GM21367 (cell line): ENCODE measurements around the gene CARD11.
"Not testable (repeated sequence)": the region's sequence is repeated elsewhere in the genome, so short reads cannot be mapped to it uniquely, and the experiment has no call there.

Experiments
- ATAC-seq: cut with Tn5 transposase; IDR thresholded peaks from one replicate; pipeline ENCODE4 v1.9.1; 2021; ENCODE audit not compliant: unreplicated experiment

CARD11 gene

DNA sequence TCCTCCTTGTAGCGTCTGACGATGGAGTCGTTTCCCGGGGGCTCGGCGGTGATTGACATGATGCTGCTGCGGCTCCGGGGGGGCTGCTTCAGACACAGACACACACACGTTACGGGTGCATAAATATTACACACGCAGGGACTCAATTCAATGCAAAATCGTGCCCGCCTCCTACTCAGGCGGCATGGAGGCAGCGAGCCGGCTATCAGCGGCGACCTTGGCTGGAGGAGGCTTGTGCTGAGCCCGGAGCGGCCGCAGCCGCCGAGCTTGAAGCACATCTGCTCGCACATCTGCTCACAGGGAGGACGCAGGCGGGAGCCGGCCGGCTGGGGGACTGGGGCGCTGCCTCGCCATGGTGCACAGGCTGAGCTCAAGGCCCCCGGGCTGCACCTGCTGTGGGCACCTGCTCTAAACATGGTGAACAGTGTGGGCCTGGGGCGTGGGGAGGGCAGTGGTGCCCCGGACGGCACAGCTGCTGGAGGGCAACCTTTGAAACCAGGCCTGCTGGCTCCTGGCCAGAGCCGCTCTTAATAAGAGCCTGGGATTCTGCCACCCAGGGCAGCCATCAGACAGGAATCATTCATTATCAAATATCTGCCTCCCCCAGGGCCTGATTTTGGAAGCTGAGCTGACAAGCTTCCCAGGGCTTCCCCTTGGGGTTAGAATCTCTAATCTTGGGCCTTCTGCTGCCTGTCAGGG, 114.9 kb downstream of the CARD11 start:
- no peak for ATAC-seq

DNA sequence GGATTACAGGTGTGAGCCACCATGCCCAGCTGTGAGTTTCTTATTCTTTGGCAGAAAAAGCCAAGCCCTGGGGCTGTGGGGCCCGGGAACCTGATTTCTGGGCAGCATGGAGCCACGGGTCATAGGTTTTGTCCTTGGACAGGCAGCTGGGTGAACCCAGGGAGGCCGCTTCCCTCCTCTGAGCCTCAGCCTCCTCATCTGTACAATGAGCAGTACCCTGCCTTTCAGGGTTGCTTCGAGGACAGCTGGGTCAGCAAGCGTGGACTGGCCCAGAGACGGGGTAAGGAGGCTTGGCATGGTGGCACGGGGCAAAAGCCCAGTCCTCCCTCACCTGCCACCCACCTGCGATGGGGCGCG, 115.4 kb downstream of the CARD11 start:
- no peak for ATAC-seq

DNA sequence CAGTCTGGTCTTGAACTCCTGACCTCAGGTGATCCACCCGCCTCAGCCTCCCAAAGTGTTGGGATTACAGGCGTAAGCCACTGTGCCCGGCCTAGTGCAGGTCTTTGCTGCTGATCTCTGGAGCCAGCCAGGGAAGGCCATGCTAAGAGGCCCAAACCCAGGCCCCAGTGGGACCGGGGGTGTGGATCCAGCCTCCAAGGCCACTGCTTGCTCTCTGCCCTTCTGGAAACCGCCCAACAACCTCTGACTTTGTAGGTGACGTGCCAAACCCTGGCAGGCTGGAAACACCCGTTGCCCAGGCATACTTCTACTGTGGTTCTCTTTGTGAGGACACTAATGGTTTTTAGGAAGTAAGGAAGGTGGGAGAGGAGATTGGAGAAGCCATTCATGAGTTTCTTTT, 116.1 kb downstream of the CARD11 start:
- no peak for ATAC-seq

DNA sequence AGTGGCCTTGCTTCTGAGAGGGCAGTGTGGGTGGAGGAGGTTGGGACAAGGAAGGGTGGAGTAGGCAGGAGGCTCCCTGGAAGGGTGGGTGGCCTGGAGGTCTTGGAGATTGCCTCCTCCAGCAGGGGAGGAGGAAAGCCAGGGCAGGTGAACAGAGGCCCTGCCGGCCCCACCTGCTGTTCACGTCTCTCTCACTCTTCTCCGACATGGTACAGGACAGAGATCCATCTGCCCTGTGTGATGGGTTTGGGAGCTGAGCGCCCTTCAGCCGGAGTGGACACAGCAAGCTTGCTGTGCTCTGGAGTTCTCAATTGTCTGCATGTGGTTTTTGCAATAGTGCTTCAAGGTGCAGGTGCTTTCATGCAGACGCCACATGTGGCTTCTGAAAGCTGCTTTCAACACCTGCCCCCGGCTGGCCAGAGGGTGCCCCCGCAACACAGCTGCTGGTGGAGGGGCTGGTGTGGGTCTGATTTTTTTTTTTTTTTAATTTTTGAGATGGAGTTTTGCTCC, 116.7 kb downstream of the CARD11 start:
- ATAC-seq: no peak

DNA sequence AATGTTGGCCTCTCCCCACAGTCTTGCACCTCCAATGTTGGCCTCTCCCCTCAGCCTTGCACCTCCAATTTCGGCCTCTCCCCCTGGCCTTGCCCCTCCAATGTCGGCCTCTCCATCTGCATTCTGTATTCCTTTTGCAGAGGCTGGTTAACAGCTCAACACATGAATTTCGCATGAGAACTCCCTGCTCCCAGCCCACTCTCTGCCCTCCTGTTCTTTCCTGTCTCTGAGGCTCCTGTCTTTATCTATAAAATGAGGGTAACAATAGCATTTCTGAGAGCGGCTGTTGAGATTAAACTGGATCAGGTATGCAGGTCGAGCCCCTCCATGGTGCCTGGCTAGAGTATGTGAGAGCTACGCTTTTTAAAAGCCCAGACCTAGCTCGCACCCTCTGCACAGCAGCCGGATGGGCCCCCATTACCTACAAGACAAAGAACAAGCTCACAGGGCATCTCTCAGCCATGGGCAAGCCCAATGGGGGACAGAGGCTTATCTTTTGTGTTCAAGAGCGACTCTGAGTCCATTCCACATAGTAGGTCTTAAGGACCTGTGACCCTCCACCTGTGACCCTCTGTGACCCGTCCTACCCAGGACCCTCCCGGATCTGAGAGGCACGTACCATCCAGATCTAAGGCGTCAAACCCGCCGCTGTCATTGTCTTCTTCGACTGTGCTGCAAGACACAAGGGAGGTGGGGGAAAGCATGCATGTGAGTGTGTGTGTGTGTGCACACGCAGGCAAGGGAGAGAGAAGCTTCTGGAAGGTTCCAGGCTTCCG, 117.4 kb downstream of the CARD11 start:
- ATAC-seq: no peak

DNA sequence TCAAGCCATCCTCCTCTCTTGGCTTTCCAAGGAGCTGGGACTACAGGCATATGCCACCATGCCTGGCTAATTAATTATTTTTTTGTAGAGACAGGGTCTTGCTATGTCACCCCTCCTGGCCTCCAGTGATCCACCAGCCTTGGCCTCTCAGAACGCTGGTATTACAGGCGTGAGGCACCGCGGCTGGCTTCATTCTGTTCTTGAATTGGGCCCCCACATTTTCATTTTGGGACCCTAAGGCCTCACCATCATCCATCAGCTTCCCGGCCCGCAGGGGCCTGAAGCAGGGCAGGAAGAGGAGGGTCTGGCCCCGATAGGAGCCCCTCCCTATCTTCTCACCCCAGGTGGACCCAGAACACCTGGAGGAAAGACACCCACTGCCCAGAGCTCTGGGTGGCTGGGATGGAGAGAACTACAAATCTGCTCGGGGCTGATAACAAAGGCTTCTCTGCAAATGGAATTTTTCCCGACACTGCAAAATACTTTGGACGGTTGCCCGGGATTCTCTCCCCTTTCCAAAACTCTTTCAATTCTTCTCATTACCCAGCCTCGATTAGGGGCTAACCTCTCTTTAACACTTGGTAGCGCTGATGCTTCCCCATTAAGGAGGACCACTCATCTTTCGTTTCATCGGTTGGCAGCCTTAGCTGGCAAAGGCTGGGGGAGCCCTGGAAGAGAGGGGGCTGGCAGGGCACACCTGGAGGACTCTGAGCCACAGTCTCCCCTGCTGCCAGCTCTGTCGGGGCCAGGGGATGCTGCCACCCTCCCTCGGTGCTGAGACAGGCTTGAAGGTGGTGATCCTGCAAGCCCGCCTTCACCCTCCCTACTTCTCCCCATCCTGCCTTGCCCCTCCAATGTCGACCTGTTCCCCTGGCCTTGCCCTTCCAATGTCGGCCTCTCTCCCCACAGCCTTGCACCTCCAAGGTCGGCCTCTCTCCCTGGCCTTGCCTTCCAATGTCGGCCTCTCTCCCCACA, 118.5 kb downstream of the CARD11 start:
- ATAC-seq: no peak

DNA sequence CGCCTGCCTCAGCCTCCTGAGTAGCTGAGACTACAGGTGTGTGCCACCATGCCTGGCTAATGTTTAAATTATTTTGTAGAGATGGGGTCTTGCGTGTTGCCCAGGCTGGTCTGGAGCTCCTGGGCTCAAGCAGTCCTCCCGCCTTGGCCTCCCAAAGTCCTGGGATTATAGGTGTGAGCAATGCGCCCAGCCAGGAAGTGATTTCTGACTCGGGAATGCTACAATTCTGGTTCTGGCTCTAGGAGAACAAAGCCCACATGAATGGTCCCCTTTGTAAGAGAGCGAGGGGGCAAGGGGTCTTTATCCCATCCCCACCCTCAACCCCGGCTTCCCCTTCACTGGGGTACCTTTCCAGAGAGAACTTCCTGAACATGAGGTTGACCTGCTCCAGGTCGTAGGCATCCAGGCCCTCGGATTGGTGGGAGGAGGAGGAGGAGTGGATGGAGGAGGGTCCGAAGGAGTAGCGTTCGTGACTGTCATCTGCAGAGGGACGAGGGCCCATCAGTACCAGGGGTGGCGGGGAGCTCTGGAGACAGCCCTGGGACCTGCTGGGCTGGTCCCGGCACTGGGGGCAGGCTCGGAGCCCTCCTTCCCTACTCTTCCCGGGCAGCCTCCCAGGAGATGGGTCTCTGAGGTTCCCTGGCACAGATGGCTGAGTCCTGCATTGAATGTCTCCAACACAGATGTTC, 119.6 kb downstream of the CARD11 start:
- ATAC-seq: no peak

DNA sequence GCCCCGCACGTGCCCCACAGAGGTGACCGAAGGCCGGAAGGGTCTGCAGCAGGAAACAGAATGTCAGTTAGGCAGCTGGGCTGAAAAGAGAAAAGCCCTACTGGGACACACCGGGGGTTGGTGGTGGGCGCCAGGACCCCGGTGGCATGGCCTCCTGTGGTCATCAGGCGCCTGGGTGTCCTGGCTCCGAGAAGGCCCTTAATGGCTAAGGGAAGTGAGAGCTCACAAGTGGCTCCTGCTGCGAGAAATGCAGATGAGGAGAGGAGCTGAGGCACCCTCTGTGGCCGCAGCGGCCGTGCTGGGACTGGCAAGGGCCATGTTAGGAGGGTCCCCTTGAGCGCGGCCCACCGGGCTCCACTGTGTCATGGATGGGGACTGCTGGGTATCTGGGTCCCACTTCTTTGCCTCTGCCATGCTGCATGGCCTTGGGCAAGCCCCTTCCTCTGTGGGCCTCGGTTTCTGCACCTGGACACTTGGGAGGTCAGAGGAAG, 120.3 kb downstream of the CARD11 start:
- ATAC-seq: no peak

DNA sequence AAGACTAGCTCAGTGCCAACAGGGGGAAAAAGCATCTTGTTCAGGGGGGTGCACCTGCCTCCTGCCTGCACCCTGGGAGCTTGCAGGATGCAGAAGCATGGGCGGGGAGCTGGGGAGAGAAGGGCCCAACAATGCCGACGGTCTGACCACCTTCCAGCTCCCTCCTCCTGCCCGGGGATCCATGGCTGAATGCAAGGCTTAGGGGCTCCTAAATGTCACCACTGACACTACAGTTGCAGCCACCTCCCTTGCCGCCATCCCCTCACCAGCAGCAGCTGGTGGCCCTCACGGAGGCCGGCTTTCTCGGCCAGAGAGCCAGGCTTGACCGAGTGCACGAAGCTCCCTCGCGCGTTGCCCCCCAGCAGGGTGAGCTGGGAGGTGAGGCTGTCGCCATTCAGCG, 120.8 kb downstream of the CARD11 start:
- ATAC-seq: no peak

DNA sequence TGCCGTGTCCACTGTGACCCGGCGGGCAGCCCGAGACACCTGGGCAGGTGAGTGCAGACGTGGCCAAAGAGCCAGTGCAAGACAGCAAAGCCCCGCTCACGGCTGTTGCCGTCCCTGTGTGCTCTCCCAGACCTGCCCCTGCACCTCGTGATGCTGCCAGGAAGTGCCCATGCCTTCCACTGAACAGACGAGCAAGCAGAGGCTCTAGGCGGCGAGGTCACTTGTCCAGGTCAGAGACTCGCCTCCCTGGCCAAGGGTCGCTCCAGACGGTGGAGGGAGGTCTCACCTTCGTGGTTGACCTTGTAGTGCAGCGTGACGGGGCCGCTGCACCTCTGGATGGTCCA, 121.3 kb downstream of the CARD11 start:
- no peak for ATAC-seq

DNA sequence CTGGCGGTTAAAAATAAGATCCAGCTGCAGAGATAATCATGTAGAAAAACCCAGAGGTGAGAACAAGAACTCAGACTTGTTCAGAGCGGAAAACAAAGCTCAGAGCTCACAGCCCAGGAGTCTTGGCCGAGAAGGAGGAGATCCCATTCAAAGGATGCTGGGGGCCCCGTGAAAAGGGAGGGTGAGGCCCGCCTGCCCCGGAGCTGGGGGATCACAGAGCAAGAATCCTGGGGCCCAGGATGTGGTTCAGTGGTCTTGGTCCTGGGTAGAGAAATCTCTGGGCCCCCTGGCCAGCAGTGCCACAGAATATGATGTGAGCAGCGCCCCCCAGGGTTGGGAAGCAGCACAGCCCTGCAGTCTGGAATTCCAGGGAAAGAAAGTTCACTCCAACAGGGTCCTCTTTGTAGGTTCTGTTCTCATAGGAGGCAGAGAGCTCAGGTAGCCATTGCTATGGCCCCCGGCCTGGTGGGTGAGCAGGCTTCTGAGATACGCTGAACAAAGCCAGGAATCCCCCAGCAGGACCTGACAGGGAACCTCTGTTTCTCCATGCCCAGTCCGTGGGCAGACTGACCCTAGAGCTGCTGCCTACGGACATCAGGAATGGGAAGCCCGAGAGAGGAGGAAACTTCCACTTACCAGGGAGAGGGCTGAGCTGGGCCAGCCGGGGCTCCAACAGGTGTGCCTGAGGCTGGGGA, 121.9 kb downstream of the CARD11 start:
- no peak for ATAC-seq

DNA sequence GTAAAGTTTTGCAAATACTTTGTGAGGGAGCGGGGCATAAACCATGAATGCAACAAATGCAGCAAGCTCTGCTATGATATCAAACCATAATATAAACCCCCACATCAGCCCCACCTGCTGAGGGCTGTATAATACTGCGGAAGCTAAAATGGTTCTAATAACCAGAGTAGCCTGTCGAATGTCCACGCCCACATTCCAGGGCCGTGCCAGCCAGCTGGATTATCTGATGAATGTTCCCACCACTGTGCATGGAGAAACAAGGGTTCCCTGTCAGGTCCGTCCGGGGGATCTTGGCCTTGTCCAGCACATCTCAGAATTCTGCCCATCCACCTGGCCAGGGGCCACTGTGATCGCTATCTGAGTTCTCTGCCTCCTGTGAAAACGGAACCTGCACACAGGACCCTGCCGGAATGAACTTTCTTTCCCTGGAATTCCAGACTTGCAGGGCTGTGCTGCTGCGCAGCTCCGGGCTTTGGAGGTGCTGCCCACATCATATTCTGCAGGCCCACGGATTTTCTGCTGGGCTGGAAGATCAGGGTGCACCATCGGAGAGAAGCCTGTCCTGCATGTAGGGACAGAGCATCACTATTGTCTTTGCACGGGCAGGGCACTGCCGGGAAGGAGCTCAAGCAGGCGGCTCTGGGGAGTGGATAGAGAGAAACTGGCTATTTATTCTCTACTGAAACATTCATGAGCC, 122.6 kb downstream of the CARD11 start:
- ATAC-seq: no peak

DNA sequence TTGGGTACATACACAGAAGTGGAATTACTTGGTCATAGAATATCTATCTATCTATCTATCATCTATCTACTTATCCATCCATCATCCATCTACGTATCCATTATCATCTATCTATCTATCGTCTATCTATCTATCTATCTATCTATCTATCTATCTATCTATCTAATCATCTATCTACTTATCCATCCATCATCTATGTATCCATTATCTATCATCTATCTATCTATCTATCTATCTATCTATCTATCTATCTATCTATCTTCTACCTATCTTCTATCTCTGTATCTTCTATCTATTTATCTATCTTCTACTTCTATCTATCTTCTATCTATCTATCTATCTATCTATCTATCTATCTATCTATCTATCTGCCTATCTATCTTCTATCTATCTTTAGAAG, 123.2 kb downstream of the CARD11 start:
- ATAC-seq: not testable (repeated sequence)

DNA sequence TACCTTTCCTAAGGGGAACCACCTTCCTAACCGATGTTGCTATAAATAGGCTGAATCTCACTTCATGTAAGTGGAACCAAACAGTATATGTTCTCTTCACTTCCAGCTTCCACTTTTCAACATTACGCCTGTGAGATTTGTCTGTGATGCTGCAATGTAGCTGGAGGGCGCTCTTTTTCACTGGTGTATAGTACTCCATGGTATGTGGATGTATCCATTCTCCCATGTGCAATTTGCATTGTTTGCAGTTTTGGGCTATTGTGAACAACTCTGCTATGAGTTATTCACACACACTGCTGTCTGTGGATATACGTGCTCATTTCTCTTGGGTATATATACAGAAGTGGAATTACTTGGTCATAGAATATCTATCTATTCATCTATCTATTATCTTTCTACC, 123.6 kb downstream of the CARD11 start:
- no peak for ATAC-seq

DNA sequence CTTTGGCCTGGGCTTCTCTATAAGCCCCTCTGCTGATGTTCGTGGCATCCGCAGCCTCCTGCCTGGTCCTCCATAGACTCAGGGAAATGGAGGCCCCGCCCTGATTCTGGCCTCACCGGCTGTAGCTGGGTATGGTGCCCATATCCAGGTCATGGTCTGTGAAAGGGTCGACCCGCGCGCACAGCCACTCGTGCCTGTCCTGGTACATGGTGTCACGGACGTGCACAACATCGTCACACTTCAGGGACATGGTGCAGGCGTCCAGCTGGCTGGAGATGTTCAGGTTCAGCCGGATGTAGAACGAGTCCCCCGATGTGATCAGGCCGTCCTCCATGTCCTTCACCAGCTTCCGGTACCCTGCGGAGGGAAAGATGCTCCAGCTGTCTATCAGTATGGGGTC, 124.4 kb downstream of the CARD11 start:
- ATAC-seq: no peak

DNA sequence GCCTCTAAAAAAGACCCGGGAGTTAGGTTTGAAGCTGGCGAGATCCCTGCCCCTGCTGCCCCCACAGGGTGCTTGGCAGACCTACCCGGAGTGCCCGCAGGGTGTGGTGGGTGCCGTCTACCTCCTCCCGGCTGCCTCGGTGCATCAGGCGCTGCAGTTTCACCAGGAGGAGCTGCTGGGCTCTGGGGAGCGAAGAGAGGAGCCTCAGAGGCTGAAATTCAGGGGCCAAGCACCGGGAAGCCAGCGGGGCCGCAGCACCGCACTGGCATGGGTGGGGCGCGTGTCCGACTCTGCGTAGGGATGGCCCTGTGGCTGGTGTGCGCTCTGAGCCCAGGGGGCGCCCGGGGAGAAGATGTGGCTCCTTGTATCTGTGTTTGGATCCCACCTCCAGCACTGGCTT, 125.3 kb downstream of the CARD11 start:
- no peak for ATAC-seq

DNA sequence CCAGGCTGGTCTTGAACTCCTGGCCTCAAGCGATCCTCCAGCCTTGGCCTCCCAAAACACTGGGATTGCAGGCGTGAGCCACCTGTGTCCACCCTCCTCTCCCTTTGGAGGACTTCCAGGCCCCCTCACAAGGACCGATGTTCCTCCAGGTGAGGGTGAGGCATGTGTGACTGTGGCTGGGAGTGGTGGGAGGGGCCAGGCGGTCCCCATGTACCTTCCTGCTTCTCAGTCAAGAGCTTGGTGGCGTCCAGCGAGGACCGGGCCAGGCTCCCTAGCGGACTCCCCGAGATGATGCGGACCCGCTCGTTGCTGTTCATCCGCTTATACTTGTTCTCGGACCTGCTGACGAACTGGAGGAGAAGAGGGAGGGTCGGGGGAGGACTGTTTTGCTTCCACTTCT, 128.6 kb downstream of the CARD11 start:
- ATAC-seq: no peak

DNA sequence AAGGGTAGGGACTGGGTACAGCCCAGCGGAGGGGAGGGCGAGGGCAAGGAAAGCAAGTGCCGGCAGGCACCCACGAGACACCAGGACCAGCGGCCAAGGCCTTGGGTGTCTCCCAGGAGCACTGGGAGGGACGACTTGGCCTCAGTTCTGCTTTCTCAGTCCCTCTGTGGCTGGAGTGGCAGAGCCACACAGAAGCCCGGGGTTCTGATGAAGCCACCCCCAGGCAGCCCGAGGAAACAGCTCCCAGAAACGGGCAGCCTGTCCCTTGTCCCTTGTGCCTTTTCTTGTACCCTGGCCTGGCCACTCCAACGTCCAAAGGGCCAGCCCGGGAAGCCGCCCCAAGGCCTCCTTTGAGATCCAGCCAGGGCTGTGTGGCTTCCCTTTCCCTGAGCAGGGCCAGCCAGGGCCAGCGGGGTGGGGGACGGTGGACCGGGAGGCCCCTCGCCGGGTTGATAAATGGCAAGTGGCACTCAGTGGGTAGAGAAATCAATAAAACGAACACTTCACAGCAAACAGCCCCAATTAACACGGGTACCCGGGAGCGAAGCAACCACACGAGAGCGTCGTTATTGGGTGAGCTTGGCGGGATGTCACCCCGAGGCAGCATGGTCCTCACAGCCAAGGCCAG, 129.8 kb downstream of the CARD11 start:
- ATAC-seq: no peak
